ENCODE results near the gene DIPK1B. TPM values are rescaled to one million over a fixed set of nuclear protein-coding genes. Genes with fewer than 3 reads are reported as not detected.

The DIPK1B gene
- total RNA-seq, 1 donor from 2014 or later, result 22.4 TPM

- peaks cover 64% of the 10 kb centered on the region for H4K20me1 ChIP-seq (ENCODE audit: insufficient read depth, low read length)
- no peak overlapping the region for H3K9ac ChIP-seq (ENCODE audit: low read length)
- H3K36me3 Mint-ChIP-seq (ENCODE audit: low read depth, unreplicated experiment), result no peaks in the 10 kb centered on the region
- no peaks in the 10 kb centered on the region for H3K36me3 ChIP-seq (ENCODE audit: insufficient read depth, low read length)
- H2AFZ ChIP-seq (ENCODE audit: low read depth, low read length), result no peak overlapping the region
- H3K4me1 ChIP-seq (ENCODE audit: insufficient read depth, low read length), result peaks cover 3% of the 10 kb centered on the region
- no peaks in the 10 kb centered on the region for H3K9me3 Mint-ChIP-seq (ENCODE audit: unreplicated experiment)
- H3K27me3 Mint-ChIP-seq (ENCODE audit: low read depth, unreplicated experiment), result peaks cover 2% of the 10 kb centered on the region
- H3K27ac ChIP-seq (ENCODE audit: low read depth, low read length), result no peak overlapping the region
- no peaks in the 10 kb centered on the region for H3K27me3 ChIP-seq (ENCODE audit: insufficient read depth, low read length)
- H3K4me1 Mint-ChIP-seq (ENCODE audit: low read depth, unreplicated experiment), result no peaks in the 10 kb centered on the region
- H3K4me3 Mint-ChIP-seq (ENCODE audit: unreplicated experiment), result no peak overlapping the region
- no peaks in the 10 kb centered on the region for H3K9me3 ChIP-seq (ENCODE audit: insufficient read depth, low read depth, low read length)
- H3K27ac Mint-ChIP-seq (ENCODE audit: unreplicated experiment), result no peak overlapping the region
- FAIRE-seq (no peak), DNase-seq (ENCODE audit: low read depth) (no peak)
- TF ChIP-seq EZH2 (IDR thresholded peaks at IDR 0.05; ENCODE audit: insufficient read depth, low read length), result no peak
- TF ChIP-seq CTCF (IDR thresholded peaks at IDR 0.05; ENCODE audit: insufficient read depth, low read depth, low read length), result no peak
- H3K4me3 ChIP-seq (ENCODE audit: insufficient read depth, low read depth, low read length), result no peak overlapping the region
- no peak overlapping the region for H3K4me2 ChIP-seq (ENCODE audit: low read length)
- H3K79me2 ChIP-seq (ENCODE audit: insufficient read depth, low read length), result peaks cover 23% of the 10 kb centered on the region
Observed at GRCh38 chr9:136681029-136681428, 31.3 kb upstream of the DIPK1B start.

- H3K4me1 ChIP-seq (ENCODE audit: insufficient read depth, low read length), result peaks cover 7% of the 10 kb centered on the region
- H3K36me3 ChIP-seq (ENCODE audit: insufficient read depth, low read length), result no peaks in the 10 kb centered on the region
- H3K9ac ChIP-seq (ENCODE audit: low read length), result no peak overlapping the region
- H3K4me3 ChIP-seq (ENCODE audit: insufficient read depth, low read depth, low read length), result no peak overlapping the region
- H2AFZ ChIP-seq (ENCODE audit: low read depth, low read length), result no peak overlapping the region
- TF ChIP-seq CTCF (IDR thresholded peaks at IDR 0.05; ENCODE audit: insufficient read depth, low read depth, low read length) (no peak), EZH2 (IDR thresholded peaks at IDR 0.05; ENCODE audit: insufficient read depth, low read length) (no peak)
- H3K27ac ChIP-seq (ENCODE audit: low read depth, low read length), result no peak overlapping the region
- peaks cover 23% of the 10 kb centered on the region for H3K79me2 ChIP-seq (ENCODE audit: insufficient read depth, low read length)
- Mint-ChIP-seq H3K4me3 (ENCODE audit: unreplicated experiment) (no peak overlapping the region), H3K36me3 (ENCODE audit: low read depth, unreplicated experiment) (no peaks in the 10 kb centered on the region), H3K27ac (ENCODE audit: unreplicated experiment) (no peak overlapping the region), H3K4me1 (ENCODE audit: low read depth, unreplicated experiment) (no peaks in the 10 kb centered on the region), H3K27me3 (ENCODE audit: low read depth, unreplicated experiment) (peaks cover 2% of the 10 kb centered on the region), H3K9me3 (ENCODE audit: unreplicated experiment) (no peaks in the 10 kb centered on the region)
- FAIRE-seq, result no peak
- H4K20me1 ChIP-seq (ENCODE audit: insufficient read depth, low read length), result peaks cover 66% of the 10 kb centered on the region
- DNase-seq (ENCODE audit: low read depth), result no peak
- H3K9me3 ChIP-seq (ENCODE audit: insufficient read depth, low read depth, low read length), result no peaks in the 10 kb centered on the region
- H3K27me3 ChIP-seq (ENCODE audit: insufficient read depth, low read length), result no peaks in the 10 kb centered on the region
- H3K4me2 ChIP-seq (ENCODE audit: low read length), result no peak overlapping the region
Observed at GRCh38 chr9:136681945-136682699, 30.2 kb upstream of the DIPK1B start.

DNA sequence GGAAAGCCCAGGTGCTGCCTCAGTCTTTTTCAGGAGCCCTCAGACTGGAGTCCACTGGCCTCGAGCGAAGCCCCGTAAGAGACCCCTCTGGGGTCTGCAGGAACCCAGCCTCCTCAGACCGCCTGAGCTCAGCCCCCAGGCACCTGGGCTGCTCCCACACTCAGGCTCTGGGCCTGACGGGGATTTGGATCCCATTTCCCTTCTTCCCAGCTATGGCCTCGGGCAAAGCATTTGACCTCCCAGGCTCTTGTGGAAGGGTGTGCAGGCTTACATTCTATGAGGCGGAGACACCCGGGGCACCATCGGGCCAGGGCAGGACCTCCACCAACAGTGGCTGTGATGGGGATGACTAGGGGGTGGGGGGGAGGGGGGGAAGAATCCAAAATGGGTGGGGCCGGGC is 29.7 kb upstream of the DIPK1B start:
- FAIRE-seq, result no peak
- no peaks in the 10 kb centered on the region for H3K36me3 Mint-ChIP-seq (ENCODE audit: low read depth, unreplicated experiment)
- H3K27me3 Mint-ChIP-seq (ENCODE audit: low read depth, unreplicated experiment), result peaks cover 2% of the 10 kb centered on the region

More for the DNA sequence above, 29.7 kb upstream of the DIPK1B start:
- Histone ChIP-seq H3K27me3 (ENCODE audit: insufficient read depth, low read length) (no peaks in the 10 kb centered on the region), H2AFZ (ENCODE audit: low read depth, low read length) (no peak overlapping the region), H3K79me2 (ENCODE audit: insufficient read depth, low read length) (peaks cover 23% of the 10 kb centered on the region), H3K36me3 (ENCODE audit: insufficient read depth, low read length) (no peaks in the 10 kb centered on the region), H3K9ac (ENCODE audit: low read length) (no peak overlapping the region), H3K4me3 (ENCODE audit: insufficient read depth, low read depth, low read length) (no peak overlapping the region), H3K27ac (ENCODE audit: low read depth, low read length) (no peak overlapping the region), H3K4me1 (ENCODE audit: insufficient read depth, low read length) (peaks cover 7% of the 10 kb centered on the region), H4K20me1 (ENCODE audit: insufficient read depth, low read length) (peaks cover 64% of the 10 kb centered on the region), H3K4me2 (ENCODE audit: low read length) (no peak overlapping the region), H3K9me3 (ENCODE audit: insufficient read depth, low read depth, low read length) (no peaks in the 10 kb centered on the region)
- DNase-seq (ENCODE audit: low read depth), result no peak
- TF ChIP-seq CTCF (IDR thresholded peaks at IDR 0.05; ENCODE audit: insufficient read depth, low read depth, low read length) (no peak), EZH2 (IDR thresholded peaks at IDR 0.05; ENCODE audit: insufficient read depth, low read length) (no peak)
- Mint-ChIP-seq H3K9me3 (ENCODE audit: unreplicated experiment) (no peaks in the 10 kb centered on the region), H3K27ac (ENCODE audit: unreplicated experiment) (no peak overlapping the region), H3K4me3 (ENCODE audit: unreplicated experiment) (no peak overlapping the region), H3K4me1 (ENCODE audit: low read depth, unreplicated experiment) (no peaks in the 10 kb centered on the region)

All from astrocyte (in vitro differentiated cells and primary cell).